Esophagus (tissue), 2 donors: ENCODE results near the gene SGCB. TPM values are rescaled to one million over a fixed set of nuclear protein-coding genes. Genes with fewer than 3 reads are reported as not detected.

Experiments used
- H3K27ac ChIP-seq, 2 donors: one replicate each; pipeline ENCODE4 v1.5.1; 2013; ENCODE audit warnings: low read depth in 2 of 2, mild to moderate bottlenecking in 2 of 2, inconsistent platforms in 1 of 2, low read length in 1 of 2, moderate library complexity in 1 of 2
- H3K27me3 ChIP-seq, 2 donors: one replicate each; pipeline ENCODE4 v1.6.1; 2013; ENCODE audit warnings: low read length in 2 of 2, control low read depth in 1 of 2, mild to moderate bottlenecking in 1 of 2; ENCODE audit not compliant: insufficient read depth in 2 of 2, control insufficient read depth in 1 of 2
- H3K36me3 ChIP-seq, 2 donors: one replicate each; pipeline ENCODE4 v1.6.1; 2013; ENCODE audit warnings: low read length in 1 of 2; ENCODE audit not compliant: control insufficient read depth in 2 of 2, insufficient read depth in 2 of 2
- H3K4me1 ChIP-seq, 2 donors: one replicate each; pipeline ENCODE4 v1.6.1; 2013; ENCODE audit warnings: low read length in 1 of 2; ENCODE audit not compliant: control insufficient read depth in 2 of 2, insufficient read depth in 2 of 2
- H3K4me3 ChIP-seq, 2 donors: one replicate each; pipeline ENCODE4 v1.5.1; 2013; ENCODE audit warnings: low read length in 2 of 2, mild to moderate bottlenecking in 2 of 2, low read depth in 1 of 2, moderate library complexity in 1 of 2
- H3K9me3 ChIP-seq, 2 donors: one replicate each; pipeline ENCODE4 v1.6.1; 2013; ENCODE audit warnings: mild to moderate bottlenecking in 2 of 2, low read depth in 1 of 2, low read length in 1 of 2, moderate library complexity in 1 of 2; ENCODE audit not compliant: control insufficient read depth in 2 of 2, insufficient read depth in 1 of 2
- WGBS, 2 donors: extraction: QIAGEN DNeasy Blood & Tissue Kit; methylation state at CpG; one replicate each; pipeline ENCODE4 v1.1.7; 2013; 5-methylcytosine and 5-hydroxymethylcytosine counted together
- polyA plus RNA-seq, 2 donors: library from polyadenylated mRNA; stranded (reverse); fragments of 200-250 nt; gene quantifications; one replicate each; pipeline ENCODE4 v1.2.3, GENCODE V29; 2013
- donor health status: healthy with polysubstance abuse.
- donor health status: Bipolar disorder and iron deficiency.

Gene SGCB
- polyA plus RNA-seq, 2 donors = 2.3 to 5.9 TPM

DNA sequence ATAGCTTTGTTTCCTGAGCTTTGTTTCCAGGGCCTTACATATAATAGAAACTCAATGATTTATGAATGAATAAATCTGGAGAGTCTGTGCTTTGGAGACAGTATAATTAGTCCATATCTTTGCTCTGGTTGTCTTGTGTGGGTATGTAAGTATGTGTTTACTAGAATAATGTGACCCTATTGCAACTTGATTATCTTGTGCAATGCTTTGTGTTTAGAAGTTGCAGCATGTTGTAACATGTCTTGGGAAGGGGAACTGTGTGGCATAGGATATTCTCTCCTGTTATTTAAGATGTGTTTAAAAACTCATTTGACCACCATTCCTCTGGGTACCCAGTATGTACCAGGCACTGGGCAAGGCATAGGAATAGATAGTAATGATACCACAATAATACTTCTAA lies 19.1 kb upstream of the SGCB start:
- Histone ChIP-seq H3K36me3 (no peaks in the 10 kb centered on the region), H3K4me1 (peaks cover 3 to 4% of the 10 kb centered on the region in 2 donors), H3K27me3 (no peaks in the 10 kb centered on the region), H3K27ac (no peak overlapping the region), H3K9me3 (no peaks in the 10 kb centered on the region), H3K4me3 (no peak overlapping the region)

DNA sequence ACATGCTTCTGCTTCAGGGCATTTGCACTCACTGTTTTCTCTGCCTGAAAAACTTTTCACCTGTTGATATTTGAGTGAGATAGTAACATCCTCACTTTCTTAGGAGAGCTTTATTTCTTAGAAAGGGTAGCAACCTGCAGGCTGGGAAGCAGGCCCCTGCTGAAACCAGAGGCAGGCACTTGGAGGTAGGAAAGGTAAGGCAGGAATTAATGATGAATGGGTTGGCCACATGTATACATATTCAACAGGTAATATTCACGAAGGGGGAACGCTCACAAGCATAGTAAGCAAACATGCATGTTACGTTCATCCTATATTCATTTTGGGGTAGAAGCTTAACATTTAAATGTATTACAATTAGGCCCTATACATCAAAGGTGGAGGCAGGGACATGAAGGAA lies 16.2 kb upstream of the SGCB start:
- Histone ChIP-seq H3K27me3 (no peaks in the 10 kb centered on the region), H3K4me1 (peaks cover 3 to 4% of the 10 kb centered on the region in 2 donors), H3K9me3 (no peaks in the 10 kb centered on the region), H3K4me3 (no peak overlapping the region), H3K36me3 (no peaks in the 10 kb centered on the region), H3K27ac (no peak overlapping the region)
- 90 to 96% methylated on average over 3 of the region's 3 CpGs for WGBS, 2 donors

DNA sequence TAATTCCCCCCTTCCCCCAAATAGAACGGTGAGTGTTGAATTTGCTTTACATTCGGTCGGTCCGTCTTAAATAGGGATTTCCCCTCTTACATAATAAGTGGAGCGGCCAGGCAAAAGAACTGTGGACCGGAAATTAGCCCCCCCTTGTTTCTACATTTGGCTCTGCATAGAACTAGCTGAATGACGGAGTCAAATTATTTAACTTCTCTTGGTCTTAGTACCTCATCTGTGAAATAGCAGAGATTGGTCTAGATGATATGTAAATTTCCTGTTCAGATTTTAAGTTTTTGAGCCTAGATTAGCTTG lies 14.3 kb upstream of the SGCB start:
- Histone ChIP-seq H3K4me1 (no peaks in the 10 kb centered on the region), H3K4me3 (peak overlapping the region; percentile 66 to 84), H3K27ac (no peak overlapping the region), H3K36me3 (no peaks in the 10 kb centered on the region), H3K9me3 (no peaks in the 10 kb centered on the region), H3K27me3 (no peaks in the 10 kb centered on the region)
- WGBS, 2 donors = 13 to 24% methylated on average over 7 of the region's 7 CpGs

DNA sequence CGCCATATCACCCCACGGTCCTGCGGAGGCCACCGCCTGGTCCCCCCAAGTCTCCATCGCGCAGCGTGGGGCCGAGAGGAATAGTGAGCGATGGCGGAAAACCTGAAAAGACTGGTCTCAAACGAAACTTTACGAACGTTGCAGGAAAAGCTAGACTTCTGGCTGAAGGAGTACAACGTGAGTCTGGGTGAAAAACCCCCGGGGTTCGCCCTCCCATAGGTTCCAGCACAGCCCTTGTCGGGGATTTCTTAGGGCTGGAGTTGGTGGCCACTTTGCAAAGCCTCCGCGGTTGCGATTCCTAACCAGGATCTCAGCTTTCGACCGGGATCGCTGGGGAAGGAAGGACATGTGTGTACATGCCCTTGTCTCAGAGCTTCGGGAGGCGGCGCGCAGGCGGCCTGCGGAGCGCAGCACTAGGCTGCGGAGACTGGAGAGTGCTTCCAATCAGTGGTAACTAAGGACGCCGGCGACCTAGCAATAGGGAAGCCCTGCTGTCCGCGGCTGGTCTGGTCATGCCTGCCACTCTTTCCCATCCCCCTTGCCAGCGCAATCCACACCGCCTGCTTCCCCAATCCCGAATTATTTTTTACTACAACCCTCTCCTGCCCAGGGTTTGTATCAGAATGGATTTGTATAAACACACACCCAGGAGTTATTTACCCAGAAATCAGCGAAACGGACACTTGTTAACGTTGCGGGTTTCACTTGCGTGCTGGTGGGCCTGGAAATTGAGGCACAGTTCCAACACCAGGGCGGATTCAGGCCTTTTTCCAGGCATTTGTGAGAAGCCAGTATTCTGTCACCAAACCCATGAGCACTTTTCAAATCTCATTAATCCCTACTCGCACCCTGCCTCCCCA lies 13.7 kb upstream of the SGCB start:
- Histone ChIP-seq H3K27ac (peak overlapping the region; percentile 71 to 78), H3K27me3 (no peaks in the 10 kb centered on the region)

DNA sequence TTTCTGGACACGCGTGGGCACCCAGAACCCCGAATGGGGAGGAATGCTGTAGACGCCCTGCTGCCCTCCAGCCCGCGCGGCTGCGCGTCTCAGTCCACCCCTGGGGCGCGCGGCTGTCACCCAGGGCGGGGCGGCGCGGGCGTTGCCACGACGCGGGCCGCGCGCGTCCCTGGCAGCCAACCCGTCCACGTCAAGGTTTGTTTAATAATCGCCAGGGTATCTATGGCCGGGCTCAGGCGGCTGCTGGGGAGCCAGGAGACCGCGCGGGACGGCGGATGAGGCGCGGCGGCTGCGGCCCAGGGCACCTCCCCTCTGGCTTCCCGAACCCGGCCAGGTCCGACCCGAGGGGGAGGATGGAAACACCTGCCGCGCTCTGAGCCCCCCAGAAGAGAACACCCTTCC lies 13.1 kb upstream of the SGCB start, which contains the start of gene SPATA18:
Gene SPATA18 (plus strand): TSS at position 92 of the 402 bp plus-strand sequence. CDS start 401 bp downstream, outside the sequence.
- Histone ChIP-seq H3K9me3 (no peaks in the 10 kb centered on the region), H3K27ac (peak within 1 kb of the TSS; percentile 71 to 78), H3K36me3 (no peaks in the 10 kb centered on the region), H3K4me1 (no peaks in the 10 kb centered on the region), H3K27me3 (no peaks in the 10 kb centered on the region), H3K4me3 (peak within 1 kb of the TSS; percentile 66 to 84)
- 2 to 3% methylated on average over 31 to 44 of the region's 44 CpGs for WGBS, 2 donors

More for the DNA sequence above, 13.7 kb upstream of the SGCB start:
- no peaks in the 10 kb centered on the region for H3K36me3 ChIP-seq
- no peaks in the 10 kb centered on the region for H3K4me1 ChIP-seq
- no peaks in the 10 kb centered on the region for H3K9me3 ChIP-seq
- 4 to 7% methylated on average over 46 of the region's 46 CpGs for WGBS, 2 donors
- H3K4me3 ChIP-seq = peak overlapping the region; percentile 66 to 84

DNA sequence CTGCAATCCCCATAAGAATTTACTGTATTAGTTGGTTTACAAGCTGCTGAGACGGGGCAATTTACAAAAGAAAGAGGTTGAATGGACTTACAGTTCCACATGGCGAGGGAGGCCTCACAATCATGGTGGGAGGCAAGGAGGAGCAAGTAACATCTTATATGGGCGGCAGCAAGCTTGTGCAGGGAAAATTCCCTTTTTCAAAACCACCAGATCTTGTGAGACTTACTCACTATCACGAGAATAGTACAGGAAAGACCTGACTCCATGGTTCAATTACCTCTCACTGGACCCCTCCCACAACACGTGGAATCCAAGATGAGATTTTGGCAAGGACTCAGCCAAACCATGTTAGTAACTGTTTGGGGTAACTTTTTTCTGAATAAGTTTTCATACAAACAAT lies 11.2 kb upstream of the SGCB start:
- H3K4me3 ChIP-seq = no peak overlapping the region
- H3K9me3 ChIP-seq = no peaks in the 10 kb centered on the region
- H3K36me3 ChIP-seq = no peaks in the 10 kb centered on the region
- no peaks in the 10 kb centered on the region for H3K27me3 ChIP-seq
- H3K27ac ChIP-seq = no peak overlapping the region
- H3K4me1 ChIP-seq = no peaks in the 10 kb centered on the region
- WGBS, 2 donors = 84 to 85% methylated on average over 5 of the region's 5 CpGs

DNA sequence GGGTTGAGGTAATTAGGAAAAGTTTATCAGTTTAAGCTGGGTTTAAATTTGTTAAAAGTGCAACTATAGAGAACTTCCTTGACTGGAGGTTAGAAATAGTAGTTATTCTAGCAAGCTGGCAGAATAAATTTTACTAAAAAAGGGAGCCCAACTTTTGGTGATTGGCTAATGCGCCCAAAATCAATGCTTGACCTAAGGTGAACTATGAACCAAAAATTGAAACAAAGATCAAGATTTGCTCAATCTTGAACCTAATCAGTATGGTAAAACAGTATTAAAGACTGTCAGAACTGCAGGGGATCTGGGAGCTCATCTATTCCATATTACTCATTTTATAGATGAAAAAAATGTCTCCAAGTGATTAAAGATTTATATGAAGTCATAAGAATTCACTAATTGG lies 6.9 kb upstream of the SGCB start:
- Histone ChIP-seq H3K4me1 (no peaks in the 10 kb centered on the region), H3K27ac (no peak overlapping the region), H3K36me3 (no peaks in the 10 kb centered on the region), H3K27me3 (no peaks in the 10 kb centered on the region), H3K9me3 (no peaks in the 10 kb centered on the region), H3K4me3 (no peak overlapping the region)
- 88 to 99% methylated on average over 1 of the region's 1 CpG for WGBS, 2 donors

DNA sequence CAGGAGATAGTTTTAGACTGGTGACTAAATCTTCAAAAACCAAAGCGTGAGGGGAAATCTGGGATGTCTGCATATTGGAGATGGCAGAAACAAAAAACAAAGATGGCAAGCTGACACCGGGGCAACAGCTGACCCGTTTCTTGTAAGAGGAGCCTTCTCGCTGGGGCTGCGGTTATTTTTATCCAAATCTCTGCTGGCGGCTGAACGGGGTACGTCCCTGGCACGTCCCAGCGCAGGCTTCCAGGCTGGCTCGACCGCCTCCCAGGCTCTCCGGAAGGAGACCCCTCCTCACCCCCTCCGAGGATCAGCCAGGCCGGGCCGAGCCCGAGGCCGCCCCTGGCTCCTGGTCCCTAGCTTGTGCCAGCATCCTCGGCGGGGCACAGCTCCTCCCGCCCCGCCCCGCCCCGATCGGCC lies 403 bp downstream of the SGCB start:
- no peaks in the 10 kb centered on the region for H3K9me3 ChIP-seq
- no peaks in the 10 kb centered on the region for H3K36me3 ChIP-seq
- H3K27ac ChIP-seq = peak overlapping the region; percentile 61 to 81
- H3K4me3 ChIP-seq = peak overlapping the region; percentile 61 to 64
- H3K27me3 ChIP-seq = no peaks in the 10 kb centered on the region
- WGBS, 2 donors = 1% methylated on average over 10 to 25 of the region's 25 CpGs
- no peaks in the 10 kb centered on the region for H3K4me1 ChIP-seq

DNA sequence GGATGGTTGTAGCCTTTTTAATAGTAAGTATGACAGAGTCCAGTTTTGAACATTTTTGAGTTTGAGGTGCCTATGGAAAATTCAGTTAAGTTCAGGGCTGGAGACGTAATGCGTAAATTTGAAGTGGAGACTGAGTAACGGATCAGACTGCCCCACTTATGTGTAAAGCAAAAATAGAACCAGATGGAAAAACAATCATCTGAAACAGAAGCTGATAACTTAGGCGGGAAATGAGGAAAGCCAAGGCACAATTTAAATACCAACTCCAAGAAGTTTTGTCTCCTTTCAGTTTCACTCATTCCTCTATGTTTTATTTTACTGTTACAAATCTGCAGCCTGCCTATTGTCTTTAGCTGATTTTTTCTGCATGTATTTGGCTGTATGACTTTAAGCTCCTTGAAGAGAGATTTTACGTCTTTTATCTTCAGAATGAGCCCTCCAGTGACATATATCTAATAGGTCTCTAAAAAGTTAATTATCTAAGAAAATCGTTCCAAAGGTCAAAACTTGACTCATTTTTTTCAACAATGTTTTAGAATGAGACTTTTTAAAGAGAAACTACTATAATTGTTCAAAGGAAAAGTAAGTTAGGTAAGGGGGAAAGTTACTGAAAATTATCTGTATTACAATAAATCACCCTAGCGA lies 1.1 kb downstream of the SGCB start:
- WGBS, 2 donors = 41 to 49% methylated on average over 7 of the region's 7 CpGs
- Histone ChIP-seq H3K9me3 (no peaks in the 10 kb centered on the region), H3K4me1 (no peaks in the 10 kb centered on the region), H3K36me3 (no peaks in the 10 kb centered on the region), H3K4me3 (peak overlapping the region in 1 of 2 donors; percentile 64), H3K27ac (no peak overlapping the region), H3K27me3 (no peaks in the 10 kb centered on the region)

DNA sequence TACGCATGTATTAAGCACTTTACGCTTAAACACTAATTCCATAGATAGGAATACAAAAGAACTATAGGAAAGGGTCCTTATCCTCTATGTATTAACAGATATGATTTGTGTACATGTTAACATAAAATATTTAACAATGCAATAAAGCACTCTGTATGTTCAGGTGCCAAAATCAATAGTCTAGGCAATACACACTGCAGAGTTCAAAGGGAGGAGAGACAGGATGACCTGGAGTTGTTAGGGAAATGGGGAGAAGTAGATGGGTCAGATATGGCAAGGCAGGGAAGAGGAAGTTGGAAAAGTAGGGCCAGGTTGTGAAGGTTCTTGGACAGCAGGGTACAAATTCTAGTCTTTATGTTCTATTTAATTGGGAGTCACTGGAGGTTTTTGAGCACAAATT lies 2.9 kb downstream of the SGCB start:
- H3K4me3 ChIP-seq = no peak overlapping the region
- 86 to 96% methylated on average over 2 of the region's 2 CpGs for WGBS, 2 donors
- no peaks in the 10 kb centered on the region for H3K27me3 ChIP-seq
- no peaks in the 10 kb centered on the region for H3K9me3 ChIP-seq
- H3K36me3 ChIP-seq = no peaks in the 10 kb centered on the region
- no peaks in the 10 kb centered on the region for H3K4me1 ChIP-seq
- H3K27ac ChIP-seq = no peak overlapping the region
